ENCODE data around the gene CHSY1. TPM values are rescaled to one million over a fixed set of nuclear protein-coding genes. Genes with fewer than 3 reads are reported as not detected.

The CHSY1 gene
- polyA plus RNA-seq, 3 donors, result 2.7 to 19.0 (median 3.0) TPM

GRCh38 chr15:101138913-101139880 is 112.7 kb downstream of the CHSY1 start:
- H3K27me3 ChIP-seq (ENCODE audit: control insufficient read depth in 2 of 2, insufficient read depth in 2 of 2, low read length in 2 of 2), result no peaks in the 10 kb centered on the region
- Mint-ChIP-seq H3K4me1 (peaks cover 52% of the 10 kb centered on the region), H3K9me3 (peaks cover 0 to 5% (median 2%) of the 10 kb centered on the region in 7 donors), H3K36me3 (no peaks in the 10 kb centered on the region), H3K27ac (peak overlapping the region in 2 of 7 donors; percentile 15 to 30), H3K4me3 (no peak overlapping the region), H3K27me3 (ENCODE audit: low read depth in 3 of 3) (peaks cover 0 to 13% (median 0%) of the 10 kb centered on the region in 3 donors)
- no peaks in the 10 kb centered on the region for H3K9me3 ChIP-seq (replicated peaks in 1 of 2; ENCODE audit: control insufficient read depth in 1 of 2, insufficient read depth in 1 of 2, low read length in 2 of 2)
- H3K27ac ChIP-seq (ENCODE audit: low read depth in 1 of 2, low read length in 2 of 2), result no peak overlapping the region
- WGBS (ENCODE audit: insufficient coverage), result 55% methylated on average over 8 of the region's 22 CpGs
- no peak overlapping the region for H3K4me3 ChIP-seq (replicated peaks in 1 of 3; ENCODE audit: low read depth in 2 of 3, low read length in 3 of 3)
- no peak overlapping the region for H3K4me2 ChIP-seq (replicated peaks; ENCODE audit: extremely low read depth, low read length, poor library complexity, severe bottlenecking)
- no peak overlapping the region for H3K9ac ChIP-seq (ENCODE audit: insufficient read depth, low read length, poor library complexity, severe bottlenecking)
- H3K36me3 ChIP-seq (replicated peaks in 1 of 2; ENCODE audit: control insufficient read depth in 1 of 2, insufficient read depth in 2 of 2, low read length in 2 of 2), result no peaks in the 10 kb centered on the region
- no peaks in the 10 kb centered on the region for H4K20me1 ChIP-seq (ENCODE audit: insufficient read depth, low read length)
- peaks cover 55 to 56% of the 10 kb centered on the region in 2 donors for H3K4me1 ChIP-seq (ENCODE audit: control insufficient read depth in 1 of 2, insufficient read depth in 2 of 2, low read length in 2 of 2)
- DNase-seq, result no peak
- intact Hi-C loops (cut with micrococcal nuclease), result no loop called here
- H3K79me2 ChIP-seq (ENCODE audit: insufficient read depth, low read length), result no peaks in the 10 kb centered on the region
- no peak overlapping the region for H2AFZ ChIP-seq (ENCODE audit: insufficient read depth, low read depth, low read length, poor library complexity, severe bottlenecking)
- TF ChIP-seq CTCF (IDR thresholded peaks at IDR 0.05), result no peak

- no peak for DNase-seq
- Histone ChIP-seq H3K27me3 (ENCODE audit: control insufficient read depth in 2 of 2, insufficient read depth in 2 of 2, low read length in 2 of 2) (no peaks in the 10 kb centered on the region), H3K4me1 (ENCODE audit: control insufficient read depth in 1 of 2, insufficient read depth in 2 of 2, low read length in 2 of 2) (peaks cover 55 to 56% of the 10 kb centered on the region in 2 donors), H3K79me2 (ENCODE audit: insufficient read depth, low read length) (no peaks in the 10 kb centered on the region), H4K20me1 (ENCODE audit: insufficient read depth, low read length) (no peaks in the 10 kb centered on the region), H3K4me3 (replicated peaks in 1 of 3; ENCODE audit: low read depth in 2 of 3, low read length in 3 of 3) (no peak overlapping the region), H3K36me3 (replicated peaks in 1 of 2; ENCODE audit: control insufficient read depth in 1 of 2, insufficient read depth in 2 of 2, low read length in 2 of 2) (no peaks in the 10 kb centered on the region), H3K9ac (ENCODE audit: insufficient read depth, low read length, poor library complexity, severe bottlenecking) (no peak overlapping the region), H3K9me3 (replicated peaks in 1 of 2; ENCODE audit: control insufficient read depth in 1 of 2, insufficient read depth in 1 of 2, low read length in 2 of 2) (no peaks in the 10 kb centered on the region), H3K4me2 (replicated peaks; ENCODE audit: extremely low read depth, low read length, poor library complexity, severe bottlenecking) (no peak overlapping the region), H3K27ac (ENCODE audit: low read depth in 1 of 2, low read length in 2 of 2) (no peak overlapping the region), H2AFZ (ENCODE audit: insufficient read depth, low read depth, low read length, poor library complexity, severe bottlenecking) (no peak overlapping the region)
- 63% methylated on average over 13 of the region's 14 CpGs for WGBS (ENCODE audit: insufficient coverage)
- H3K4me1 Mint-ChIP-seq, result peaks cover 53% of the 10 kb centered on the region
- intact Hi-C loops (cut with micrococcal nuclease), result no loop called here
- H3K9me3 Mint-ChIP-seq, result peaks cover 0 to 5% (median 2%) of the 10 kb centered on the region in 7 donors
- peak overlapping the region in 1 of 2 donors; percentile 72 for H3K4me3 Mint-ChIP-seq
- peaks cover 0 to 13% (median 0%) of the 10 kb centered on the region in 3 donors for H3K27me3 Mint-ChIP-seq (ENCODE audit: low read depth in 3 of 3)
- H3K27ac Mint-ChIP-seq, result peak overlapping the region in 2 of 7 donors; percentile 19 to 62
- H3K36me3 Mint-ChIP-seq, result no peaks in the 10 kb centered on the region
- no peak for TF ChIP-seq CTCF (IDR thresholded peaks at IDR 0.05)
Measured at GRCh38 chr15:101138086-101138660, 113.7 kb downstream of the CHSY1 start.

All from CD14-positive monocyte (primary cell).